HG03575 (cell line): Measurements from ENCODE around the gene MAP4K3.
"Not testable (repeated sequence)": the region's sequence is repeated elsewhere in the genome, so short reads cannot be mapped to it uniquely, and the experiment has no call there.

Experiments used
- ATAC-seq: cut with Tn5 transposase; IDR thresholded peaks from one replicate; pipeline ENCODE4 v1.9.1; 2021; ENCODE audit not compliant: unreplicated experiment, insufficient number of reproducible peaks, low FRiP score; ENCODE audit errors: extremely low read depth

The MAP4K3 gene

DNA sequence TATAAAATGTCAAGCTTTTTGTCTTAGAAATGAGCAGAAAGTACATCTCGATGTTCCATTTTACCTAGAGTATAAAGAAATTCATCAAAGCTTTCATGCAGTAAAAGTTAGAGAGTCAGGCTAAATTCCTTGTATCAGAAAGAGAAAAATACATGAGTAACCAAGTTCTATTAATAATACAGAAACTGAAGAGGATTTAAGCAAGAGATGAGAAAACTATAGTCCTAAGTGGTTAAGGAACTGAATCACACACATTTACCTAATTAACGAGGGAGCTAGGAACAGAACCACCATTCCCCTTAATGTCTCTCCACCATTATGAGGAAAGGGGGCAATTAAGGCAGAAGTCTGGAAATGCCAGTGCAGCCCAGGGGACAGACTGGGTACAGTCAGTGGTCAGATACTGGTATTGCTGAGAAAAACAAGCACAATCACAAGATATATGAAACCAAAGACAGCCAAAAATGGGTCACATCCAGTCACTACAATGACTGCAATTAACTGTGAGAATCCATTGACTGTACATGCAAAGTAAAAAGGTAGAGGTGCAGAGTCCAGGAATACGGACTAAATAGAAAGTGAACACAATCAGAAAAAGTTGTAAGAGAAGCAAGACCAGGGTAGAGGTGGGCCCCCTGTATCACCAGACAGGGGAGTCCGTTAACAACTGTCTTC lies 23.9 kb downstream of the MAP4K3 start:
- no peak for ATAC-seq

DNA sequence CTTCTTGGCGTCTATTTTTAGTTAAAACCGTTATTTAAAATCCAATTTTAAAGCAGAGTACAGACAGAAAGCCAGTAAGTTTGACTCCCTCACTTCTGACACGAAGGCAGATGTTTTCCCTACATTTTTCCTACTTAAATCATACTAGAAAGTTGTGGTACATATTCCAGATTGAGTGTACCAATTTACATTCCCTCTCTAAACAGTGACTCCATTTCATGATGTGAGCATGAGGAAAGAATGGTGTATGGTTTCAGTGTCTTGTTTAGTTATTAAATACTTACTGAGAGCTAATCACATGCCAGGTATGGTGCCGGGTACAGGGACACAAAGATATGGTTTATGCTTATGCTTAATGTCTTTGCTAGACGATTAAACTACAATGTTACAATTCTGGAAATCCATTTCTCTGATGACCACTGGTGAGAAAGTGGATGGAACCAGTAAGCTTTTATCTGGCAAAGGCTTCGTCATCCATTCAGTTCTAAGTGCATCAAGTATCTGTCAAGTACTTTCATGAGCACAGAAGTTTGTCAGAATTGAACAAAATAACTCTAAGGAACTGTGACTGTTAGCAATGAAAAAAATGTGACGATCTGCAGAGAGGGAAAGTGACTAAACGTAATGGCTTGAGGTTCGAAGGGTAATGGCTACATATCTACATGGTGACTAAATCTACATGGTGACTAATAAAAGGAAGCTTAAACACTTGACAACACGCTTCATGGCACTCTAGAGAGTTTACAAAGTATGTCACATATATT lies 25.7 kb downstream of the MAP4K3 start:
- no peak for ATAC-seq

DNA sequence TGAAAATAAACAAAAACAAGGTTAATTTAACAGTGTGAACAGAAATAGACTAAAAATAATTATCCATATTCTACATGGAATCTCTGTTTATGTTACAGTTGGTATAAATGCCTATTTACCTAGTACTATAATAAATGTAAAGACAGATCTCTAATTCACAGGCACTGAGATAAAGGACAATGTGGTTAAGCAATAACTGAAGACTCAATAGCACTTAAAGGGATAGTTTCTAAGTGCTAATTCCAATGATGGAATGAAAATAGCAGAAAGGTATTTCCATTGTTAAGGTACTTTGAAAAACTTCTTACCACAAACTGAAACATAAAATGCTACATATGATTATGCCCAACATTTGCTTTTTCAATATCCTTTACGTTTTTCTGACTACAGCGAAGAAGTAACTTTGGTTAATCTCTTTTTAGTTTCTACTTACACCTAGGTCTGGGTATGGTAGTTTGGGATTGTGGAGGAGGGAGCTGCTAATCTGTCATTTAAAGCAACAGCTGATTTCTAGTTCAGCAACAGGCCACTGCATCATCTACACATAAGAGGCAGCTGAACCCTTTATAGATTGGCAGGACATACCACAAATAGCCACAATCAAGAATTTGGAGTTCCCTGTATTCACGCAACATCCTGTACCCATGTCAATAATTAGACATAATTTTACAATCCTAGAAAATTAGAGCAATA lies 27.2 kb downstream of the MAP4K3 start:
- no peak for ATAC-seq

DNA sequence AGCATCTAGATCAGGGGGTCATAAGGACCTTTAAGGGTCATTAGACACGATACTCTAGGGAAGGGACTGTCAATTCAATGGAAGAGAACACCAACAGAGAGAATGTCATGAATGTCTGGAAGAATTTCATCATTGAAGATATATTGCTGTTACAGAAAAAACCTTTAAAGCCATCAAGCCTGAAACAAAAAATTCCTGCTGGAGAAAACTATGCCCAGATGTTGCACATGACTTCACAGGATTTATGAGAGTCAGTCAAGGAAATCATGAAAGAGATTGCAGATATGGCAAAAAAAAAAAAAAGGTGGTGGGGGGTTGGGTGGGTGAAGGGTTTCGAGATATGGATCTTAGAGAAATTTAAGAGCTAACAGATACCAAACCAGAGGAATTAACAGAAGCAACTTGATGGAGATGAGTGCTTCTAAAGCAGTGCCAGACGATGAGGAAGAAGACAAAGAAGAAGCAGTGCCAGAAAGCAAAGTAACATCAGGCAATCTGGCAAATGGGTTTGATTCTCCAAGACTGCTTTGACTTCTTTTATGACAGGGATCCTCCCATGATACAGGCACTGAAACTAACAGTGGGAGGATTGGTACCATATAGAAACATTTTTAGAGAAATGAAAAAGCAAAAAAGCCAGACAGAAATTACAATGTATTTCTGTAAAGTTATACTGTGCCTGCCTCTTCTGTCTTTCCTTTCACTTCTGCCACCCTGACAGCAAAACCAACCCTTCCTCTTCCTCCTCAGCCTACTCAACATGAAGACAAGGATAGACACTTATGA lies 28.5 kb downstream of the MAP4K3 start:
- peak; percentile 42 for ATAC-seq

DNA sequence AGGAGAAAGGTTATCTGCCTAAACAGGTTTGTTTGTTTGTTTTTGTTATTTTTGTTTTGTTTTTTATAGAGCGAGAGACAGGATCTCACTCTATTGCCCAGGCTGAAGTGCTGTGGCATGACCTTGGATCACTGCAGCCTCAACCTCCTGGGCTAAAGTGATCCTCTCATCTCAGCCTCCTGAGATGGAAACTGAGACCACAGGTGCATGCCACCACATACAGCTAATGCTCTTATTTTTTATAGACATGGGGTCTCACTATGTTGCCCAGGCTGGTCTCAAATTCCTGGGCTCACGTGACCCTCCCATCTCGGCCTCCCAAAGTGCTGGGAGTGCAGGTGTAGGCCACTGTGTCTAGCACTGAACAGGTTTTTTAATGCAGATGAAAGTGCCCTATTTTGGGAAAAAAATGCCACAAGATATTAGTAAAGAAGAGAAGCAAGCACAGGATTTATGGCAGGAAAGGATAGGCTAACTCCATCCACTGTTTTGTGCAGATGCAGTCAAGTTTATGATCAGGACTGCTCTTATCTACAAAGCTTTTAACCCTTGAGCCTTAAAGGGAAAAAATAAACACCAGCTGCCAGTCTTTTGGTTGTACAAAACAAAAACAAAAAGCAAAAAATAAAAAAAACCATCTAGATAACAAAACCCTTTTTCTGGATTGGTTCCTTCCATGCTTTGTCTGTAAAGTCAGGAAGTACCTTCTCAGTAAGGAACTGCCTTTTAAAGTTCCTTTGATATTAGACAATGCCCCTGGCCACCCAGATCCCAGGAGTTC lies 29.4 kb downstream of the MAP4K3 start:
- no peak for ATAC-seq

DNA sequence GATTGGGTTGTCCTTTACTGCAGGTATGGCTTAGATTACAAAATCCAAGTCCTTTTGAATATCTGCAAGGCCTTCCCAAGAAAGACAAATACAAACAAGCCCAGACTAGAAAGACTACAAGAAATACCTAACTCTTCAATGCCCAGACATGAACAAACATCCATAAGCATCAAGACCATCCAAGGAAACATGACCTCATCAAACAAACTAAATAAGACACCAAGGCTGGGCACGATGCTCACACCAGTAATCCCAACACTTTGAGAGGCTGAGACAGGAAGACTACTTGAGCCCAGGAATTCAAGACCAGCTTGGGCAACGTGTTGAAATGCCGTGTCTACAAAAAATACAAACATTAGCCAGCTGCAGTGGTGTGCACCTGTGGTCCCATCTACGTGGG lies 31.7 kb downstream of the MAP4K3 start:
- ATAC-seq, result no peak

DNA sequence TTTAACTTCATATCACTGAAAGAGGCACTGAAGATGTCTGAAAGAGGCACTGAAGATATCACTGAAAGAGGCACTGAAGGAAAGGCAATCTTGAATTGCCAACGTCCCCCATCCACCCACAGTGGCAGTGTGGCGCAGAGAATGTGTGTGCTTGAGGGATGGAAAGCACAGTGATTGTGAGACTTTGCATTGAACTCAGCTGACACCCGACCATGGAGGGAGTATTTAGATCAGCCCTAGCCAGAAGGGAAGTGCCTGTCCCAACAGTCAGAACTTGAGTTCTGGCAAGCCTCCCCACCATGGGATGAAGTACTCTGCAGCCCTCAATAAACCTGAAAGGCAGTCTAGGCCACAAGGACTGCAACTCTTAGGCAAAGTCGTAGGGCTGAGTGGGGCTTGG lies 33.8 kb downstream of the MAP4K3 start:
- ATAC-seq, result no peak

DNA sequence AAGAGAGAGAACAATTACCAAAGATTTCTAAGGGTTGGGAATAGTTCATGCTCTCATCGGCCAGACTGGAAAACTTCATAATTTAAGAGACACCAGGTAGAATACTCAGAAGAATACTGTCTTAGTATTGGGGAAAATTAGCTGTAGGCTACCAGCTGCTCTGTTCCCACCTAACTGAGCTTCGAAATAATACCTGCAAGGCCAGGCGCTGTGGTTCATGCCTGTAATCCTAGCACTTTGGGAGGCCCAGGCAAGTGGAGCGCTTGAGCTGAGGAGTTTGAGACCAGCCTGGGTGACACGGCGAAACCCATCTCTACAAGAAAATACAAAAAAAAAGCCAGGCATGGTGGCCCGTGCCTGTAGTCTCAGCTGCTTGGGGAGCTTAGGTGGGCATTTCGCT lies 35.8 kb downstream of the MAP4K3 start:
- no peak for ATAC-seq

DNA sequence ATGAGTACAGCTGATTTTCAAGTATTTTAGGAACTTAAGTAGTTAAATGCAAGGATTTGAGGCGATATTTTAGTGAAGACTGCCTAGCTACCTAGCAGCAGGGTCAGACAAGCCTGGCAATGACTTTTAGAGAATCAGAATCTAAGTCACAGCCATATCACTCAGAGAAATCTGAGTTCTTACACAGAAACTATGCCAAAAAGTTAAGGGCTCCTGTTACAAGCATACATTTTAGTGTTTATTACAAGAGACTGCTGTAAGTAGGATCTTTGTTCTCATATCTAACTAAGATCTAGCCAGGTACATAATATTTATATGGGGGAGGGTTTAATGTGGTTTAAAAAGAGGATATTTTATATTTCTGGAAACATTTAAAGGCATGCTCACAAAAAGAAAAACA lies 37.5 kb downstream of the MAP4K3 start:
- no peak for ATAC-seq

DNA sequence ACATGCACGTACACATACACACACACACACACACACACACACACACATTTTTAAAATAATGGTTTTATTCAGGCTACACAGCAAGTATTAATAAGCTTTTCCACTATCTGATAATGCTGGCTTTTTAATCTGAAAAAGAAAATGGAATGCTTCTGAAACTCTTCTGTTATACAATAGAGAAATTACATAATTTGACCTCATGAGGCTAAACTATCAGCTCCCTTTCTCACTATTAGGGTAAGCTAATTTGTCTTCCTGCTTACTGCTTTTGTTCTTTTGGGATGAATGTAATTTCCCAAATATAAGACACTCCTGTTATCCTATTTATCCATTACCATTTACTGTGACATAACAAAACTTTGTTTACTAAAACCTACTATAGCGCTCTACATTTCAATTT lies 41.8 kb downstream of the MAP4K3 start:
- no peak for ATAC-seq

DNA sequence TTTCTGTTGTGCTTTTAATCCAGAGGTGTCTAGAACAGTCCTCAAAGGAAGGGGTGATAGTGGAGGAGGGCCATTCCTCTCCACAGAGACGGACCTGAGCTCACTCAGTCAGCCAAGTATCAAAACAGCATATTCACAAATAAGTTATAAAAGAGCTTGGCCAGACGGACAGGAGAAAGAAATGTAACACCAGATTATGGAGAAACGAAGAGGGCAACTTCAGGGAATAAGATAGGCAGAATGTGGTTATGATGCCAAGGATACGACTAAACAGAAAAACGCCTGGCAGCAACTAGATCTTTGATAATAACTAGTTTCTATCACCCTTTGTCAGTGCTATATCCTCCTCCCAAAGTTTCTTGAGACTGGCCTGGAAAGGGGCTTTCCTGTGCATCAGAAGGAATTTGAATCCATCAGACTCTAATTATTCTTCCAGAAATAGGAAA lies 42.5 kb downstream of the MAP4K3 start:
- ATAC-seq, result no peak

DNA sequence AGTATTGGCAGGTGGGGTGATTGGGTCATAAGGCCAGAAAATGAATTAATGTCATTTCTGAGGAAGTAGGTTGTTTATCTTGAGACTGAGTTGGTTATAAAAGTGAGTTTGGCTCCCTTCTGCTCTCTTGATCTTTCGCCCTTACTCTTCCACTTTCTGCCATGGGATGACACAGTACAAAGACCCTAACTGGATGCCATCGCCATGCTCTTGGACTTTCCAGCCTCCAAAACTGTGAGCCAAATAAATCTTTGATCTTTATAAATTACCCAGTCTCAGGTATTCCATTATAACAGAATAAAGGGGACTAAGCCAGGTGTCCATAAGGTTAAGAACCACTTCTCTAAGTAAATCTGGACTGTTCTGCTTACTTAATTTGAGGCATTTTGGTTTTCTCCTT lies 44.4 kb downstream of the MAP4K3 start:
- no peak for ATAC-seq

DNA sequence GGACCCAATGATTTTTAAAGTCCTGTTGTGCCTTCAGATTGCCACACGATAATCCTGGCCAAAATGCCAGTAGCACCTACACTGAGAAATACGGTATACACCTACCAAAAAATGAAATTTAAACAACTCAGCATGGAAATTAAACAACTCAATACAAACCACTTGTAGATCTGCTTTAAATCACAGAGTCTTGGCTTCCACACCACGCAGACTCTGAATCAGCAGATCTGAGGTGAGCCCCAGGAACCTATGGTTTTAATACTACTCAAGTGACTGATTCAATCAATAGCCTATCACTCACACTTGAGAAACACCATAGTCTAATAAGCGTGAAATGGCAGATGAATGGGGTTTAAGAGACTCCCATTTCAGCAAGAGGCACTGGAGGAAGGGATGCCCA lies 46.9 kb downstream of the MAP4K3 start:
- ATAC-seq, result no peak

DNA sequence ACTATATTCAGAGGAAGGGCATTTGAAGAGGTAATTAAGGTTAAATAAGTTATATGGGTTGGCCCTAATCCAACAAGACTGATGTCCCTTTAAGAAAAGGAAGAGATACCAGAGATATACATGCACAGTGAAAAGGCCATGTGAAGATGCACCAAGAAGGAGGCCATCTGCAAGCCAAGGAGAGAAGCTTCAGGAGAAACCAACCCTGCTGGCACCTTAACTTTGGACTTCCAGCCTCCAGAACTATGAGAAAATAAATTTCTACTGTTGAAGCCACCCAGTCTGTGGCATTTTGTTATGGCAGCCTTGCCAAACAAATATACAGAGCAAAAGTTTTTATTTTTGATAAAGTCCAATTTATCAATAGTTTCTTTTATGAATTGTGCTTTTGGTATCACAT lies 51.0 kb downstream of the MAP4K3 start:
- no peak for ATAC-seq

DNA sequence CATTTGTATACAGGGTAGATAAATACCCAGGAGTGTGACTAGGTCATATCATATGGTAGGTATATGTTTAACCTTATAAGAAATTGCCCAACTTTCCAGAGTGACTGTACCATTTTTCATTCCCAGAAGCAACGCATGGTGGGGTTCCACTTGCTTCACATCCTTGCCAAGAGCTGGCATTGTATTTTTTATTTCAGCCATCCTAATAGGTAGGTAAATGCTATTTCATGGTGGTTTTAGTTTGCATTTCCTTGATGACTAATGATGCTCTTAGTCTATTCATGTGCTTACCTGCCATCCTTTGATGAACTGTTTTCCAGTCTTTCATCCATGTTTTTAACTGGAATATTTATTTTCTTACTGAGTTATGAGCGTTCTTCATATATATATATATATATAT lies 51.9 kb downstream of the MAP4K3 start:
- ATAC-seq, result no peak

DNA sequence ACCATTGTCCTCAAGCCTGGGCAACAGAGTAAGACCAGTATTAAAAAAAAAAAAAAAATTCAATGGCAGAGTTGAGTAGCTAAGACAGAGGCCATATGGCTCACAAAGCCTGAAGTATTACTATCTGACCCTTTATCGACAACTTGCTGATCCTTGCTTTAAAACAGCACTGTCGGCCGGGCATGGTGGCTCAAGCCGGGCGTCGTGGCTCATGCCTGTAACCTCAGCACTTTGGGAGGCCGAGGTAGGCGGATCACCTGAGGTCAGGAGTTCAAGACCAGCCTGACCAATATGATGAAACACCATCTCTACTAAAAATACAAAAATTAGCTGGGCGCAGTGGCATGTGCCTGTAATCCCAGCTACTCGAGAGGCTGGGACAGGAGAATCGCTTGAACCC lies 53.0 kb downstream of the MAP4K3 start:
- ATAC-seq, result not testable (repeated sequence)

DNA sequence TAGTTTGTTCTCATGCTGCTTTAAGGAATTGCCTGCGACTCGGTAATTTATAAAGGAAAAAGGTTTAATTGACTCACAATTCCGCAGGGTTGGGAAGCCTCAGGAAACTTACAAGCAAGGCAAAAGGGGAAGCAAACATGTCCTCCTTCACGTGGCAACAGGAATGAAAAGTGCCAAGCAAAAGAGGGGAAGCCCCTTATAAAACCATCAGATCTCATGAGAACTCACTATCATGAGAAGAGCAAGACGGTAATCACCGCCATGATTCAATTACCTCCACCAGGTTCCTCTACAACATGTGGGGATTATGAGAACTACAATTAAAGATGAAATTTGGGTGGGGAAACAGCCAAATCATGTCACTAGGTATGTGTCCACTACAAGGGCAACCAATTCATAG lies 53.9 kb downstream of the MAP4K3 start:
- ATAC-seq, result no peak

DNA sequence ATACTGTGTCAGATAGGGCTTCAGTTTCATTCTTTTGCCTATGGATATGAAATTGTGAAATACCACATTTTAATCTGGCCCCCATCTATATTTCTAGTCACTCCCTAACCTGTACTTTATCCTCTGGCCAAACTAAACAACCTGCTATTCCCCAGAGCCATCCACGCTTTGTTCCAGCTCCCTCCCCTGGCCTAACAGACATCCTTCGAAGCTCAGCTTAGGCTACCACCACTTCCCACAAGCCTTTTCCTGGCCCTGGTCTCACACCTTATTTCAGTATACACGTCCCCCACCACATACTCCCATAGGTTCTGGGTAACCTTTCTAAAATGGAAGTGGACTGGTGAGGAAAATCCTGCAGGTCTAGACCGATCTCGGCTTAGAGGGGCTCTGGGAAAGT lies 55.4 kb downstream of the MAP4K3 start:
- no peak for ATAC-seq
